Urothelium cell line (cell line): Measurements from ENCODE around the gene TERB2.
"Not testable (repeated sequence)": the region's sequence is repeated elsewhere in the genome, so short reads cannot be mapped to it uniquely, and the experiment has no call there.

Experiments used
- DNase-seq: peaks from one replicate; pipeline ENCODE4 v3.0.0; 2011; ENCODE audit warnings: low spot score, mixed read lengths
- FAIRE-seq: peaks from 2 replicates; lab custom pipeline; 2011; peaks lifted over from hg19 to GRCh38; lab: Jason Lieb, UNC

The TERB2 gene, protein sequence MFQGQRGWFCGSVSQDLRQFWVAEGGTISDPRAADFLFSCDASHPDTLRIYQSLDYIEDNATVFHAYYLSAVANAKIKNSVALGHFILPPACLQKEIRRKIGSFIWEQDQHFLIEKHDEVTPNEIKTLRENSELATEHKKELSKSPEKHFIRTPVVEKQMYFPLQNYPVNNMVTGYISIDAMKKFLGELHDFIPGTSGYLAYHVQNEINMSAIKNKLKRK

GRCh38 chr15:44956388-44956787 lies at the start of gene TERB2:
TSS of gene TERB2 (plus strand) at chr15:44956687. CDS start at chr15:44956719, 32 bp downstream.
- FAIRE-seq = no peak
- no peak for DNase-seq

GRCh38 chr15:44909423-44909822 lies 47.1 kb upstream of the TERB2 start:
- no peak for DNase-seq
- no peak for FAIRE-seq

DNA sequence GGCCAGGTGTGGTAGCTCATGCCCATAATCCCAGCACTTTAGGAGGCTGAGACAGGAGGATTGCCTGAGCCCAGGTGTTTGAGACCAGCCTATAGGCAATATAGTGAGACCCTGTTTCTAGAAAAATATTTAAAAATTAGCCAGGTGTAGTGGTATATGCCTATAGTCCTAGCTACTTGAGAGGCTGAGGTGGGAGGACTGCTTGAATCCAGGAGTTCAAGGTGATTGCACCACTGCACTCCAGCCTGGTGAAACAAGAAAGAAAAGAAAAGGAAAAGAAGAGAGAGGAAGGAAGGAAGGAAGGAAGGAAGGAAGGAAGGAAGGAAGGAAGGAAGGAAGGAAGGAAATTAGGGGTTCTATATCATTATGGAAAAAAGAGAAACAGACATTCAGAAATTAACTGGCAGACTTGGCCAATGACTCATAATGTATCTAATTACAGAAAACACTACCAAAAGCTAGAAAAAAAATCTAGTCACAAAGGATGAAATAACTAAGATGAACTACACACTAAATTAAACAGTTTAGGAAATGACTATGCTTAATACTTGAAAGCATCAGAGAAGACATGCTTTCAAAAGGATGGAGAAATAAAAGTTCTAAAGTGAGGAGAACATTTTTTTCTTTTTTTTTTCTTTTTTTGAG lies 45.4 kb upstream of the TERB2 start:
- DNase-seq (no peak), FAIRE-seq (no peak)

DNA sequence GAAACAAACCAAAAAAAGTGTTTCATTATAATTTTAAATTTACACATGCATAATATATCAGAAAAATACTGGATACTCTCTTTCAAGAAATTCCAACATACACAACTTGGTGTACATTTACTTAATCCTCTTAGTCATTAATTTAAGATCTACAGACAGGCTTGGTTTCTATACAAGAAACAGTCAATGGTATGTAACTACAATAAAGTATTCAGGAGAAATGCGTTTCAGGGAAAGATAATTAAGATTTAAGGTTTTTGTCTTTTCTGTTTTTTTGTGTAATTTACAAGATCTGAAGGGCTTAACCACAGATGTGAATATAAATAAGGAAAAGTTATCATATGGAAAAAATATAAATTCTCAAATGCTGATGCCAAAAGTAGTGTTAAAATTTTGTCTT lies 44.3 kb upstream of the TERB2 start:
- FAIRE-seq, DNase-seq: not testable (repeated sequence)

DNA sequence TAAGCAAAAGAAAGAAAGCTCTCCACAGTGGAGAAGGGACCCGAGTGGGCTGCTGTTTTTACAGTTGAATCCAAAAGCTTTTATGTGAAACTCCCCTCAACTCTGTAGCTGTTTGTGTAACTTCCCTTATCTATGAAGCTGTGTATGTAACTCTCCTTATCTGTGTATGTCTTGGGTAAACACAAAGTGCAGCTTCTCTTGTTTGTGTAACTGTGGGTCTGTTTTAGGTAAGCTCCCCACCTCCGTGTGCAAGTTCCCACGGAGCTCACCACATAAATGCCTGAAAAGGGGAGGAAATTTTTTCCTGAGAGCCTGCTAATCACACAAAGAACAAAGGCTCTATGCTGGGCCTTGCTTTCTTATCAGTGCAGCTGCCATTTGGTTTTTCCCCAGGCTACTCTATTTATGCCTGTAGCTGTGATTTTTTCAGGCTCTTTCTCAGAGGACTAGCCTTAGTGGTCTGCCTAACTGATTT lies 43.5 kb upstream of the TERB2 start:
- not testable (repeated sequence) for FAIRE-seq, DNase-seq

DNA sequence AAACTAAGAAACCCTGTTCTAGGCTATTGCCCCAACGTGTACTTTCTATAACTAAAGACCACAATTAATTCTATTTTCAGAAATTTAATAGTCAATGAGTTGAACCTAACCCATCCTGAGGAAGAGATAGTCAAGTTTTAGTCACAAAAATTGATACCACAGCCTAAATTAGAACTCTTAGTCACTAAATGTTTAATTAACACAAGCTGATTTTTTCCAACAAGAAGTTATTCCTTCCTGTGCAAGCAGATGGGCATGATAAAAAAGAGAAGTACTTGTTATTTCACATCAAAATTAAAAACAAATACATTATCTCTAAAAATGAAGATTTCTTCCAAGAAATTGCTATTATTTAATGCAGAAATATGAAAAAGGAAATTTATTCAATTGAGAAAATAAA lies 38.4 kb upstream of the TERB2 start:
- DNase-seq (no peak), FAIRE-seq (no peak)

DNA sequence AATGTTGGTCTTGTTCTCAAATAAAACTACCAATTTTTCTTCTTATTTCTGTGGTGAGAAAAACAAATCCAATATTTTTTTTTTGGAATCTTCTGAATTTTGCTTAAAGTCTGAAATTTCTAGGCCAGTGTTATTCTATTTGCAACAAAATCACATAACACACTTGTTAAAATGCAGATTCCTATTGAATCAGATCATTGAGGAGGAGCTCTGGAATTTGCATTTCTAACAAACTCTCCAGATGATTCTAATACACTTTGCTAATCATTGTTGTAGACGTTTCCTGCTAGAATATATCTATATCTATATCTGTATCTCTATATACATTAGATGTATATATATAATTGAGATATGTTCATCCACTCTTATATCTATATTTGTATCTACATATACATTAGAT lies 27.8 kb upstream of the TERB2 start:
- FAIRE-seq = not testable (repeated sequence)

GRCh38 chr15:44930283-44930682 lies 26.2 kb upstream of the TERB2 start:
- FAIRE-seq = not testable (repeated sequence)

More for the DNA sequence above, 27.8 kb upstream of the TERB2 start:
- DNase-seq = not testable (repeated sequence)

DNA sequence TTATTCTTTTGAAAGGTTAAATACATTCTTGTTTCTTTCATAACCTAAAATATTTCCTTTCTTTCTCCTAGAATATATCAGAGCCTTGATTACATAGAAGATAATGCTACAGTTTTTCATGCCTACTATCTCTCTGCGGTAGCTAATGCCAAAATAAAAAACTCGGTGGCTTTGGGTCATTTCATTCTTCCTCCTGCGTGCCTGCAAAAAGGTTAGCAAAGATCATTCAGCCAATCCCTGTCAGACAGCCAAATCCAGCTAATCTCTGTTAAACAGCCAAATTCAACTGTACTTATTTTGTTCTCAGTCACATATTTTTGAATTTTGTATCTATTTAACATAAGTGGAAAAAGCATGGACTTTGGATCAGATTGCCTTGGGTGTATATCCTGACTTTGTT lies 1.8 kb downstream of the TERB2 start:
- not testable (repeated sequence) for FAIRE-seq, DNase-seq

More at GRCh38 chr15:44930283-44930682, 26.2 kb upstream of the TERB2 start:
- DNase-seq = not testable (repeated sequence)

GRCh38 chr15:44968475-44968874 lies 12.0 kb downstream of the TERB2 start:
- FAIRE-seq (no peak), DNase-seq (no peak)

DNA sequence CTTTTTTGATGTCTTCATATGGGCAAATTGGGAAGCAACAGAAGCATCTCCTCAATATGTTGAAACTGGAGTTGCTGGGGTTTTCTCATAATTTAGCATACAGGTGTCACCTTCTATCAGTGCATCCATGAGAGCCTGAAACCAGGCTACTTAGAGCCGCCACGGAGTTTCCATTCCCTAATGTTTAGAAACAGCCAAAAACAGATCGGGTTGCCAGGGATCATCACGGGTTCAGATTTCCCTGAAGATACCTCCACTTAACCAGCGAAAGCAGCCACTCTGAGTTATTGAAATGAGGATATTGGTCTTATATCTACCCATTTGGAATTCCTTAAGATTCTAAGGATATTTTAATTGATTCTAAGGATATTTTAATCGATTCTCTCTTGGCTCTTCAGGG lies 14.5 kb downstream of the TERB2 start:
- FAIRE-seq (no peak), DNase-seq (no peak)

DNA sequence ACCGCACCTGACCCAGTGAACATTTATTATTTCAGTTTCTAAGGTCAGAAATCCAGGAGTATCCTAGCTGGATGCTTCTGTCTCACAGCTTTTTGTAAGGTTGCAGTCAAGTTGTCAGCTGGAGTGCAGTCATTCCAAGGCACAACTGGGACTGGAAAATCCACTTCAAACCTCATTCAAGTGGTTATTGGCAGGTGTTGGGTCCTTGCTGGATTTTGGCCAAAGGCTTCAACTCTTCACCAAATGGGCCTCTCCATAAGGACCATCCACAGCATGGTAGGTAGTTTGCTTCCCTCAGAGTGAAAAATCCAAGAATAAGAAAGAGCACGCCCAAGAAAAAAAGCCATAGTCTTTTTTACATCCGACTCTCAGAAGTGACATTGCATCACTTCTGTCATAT lies 19.7 kb downstream of the TERB2 start:
- not testable (repeated sequence) for FAIRE-seq, DNase-seq

DNA sequence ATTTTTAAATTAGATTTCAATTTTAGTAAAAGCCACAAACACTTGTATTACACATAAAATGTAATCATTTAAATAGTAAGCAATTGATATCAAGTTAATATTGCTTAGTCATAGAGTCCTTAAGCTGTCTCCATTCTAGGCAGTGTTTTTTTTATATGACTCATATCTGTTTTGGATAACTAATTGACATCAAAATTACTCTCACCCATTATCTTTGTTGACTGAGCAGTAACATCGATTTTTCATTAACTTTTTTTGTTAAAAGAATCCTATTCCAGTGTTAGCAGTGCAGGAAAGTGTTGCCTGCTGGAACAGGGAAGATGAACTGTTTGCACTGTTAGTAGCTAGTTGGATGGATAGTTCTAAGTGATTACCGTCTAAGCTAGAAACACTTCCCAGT lies 21.3 kb downstream of the TERB2 start:
- not testable (repeated sequence) for DNase-seq, FAIRE-seq

GRCh38 chr15:44979617-44980339 lies 23.3 kb downstream of the TERB2 start:
- not testable (repeated sequence) for DNase-seq, FAIRE-seq

GRCh38 chr15:44984144-44984543 lies 27.7 kb downstream of the TERB2 start:
- DNase-seq, FAIRE-seq: not testable (repeated sequence)

GRCh38 chr15:44986346-44987055 lies 30.0 kb downstream of the TERB2 start:
- DNase-seq, FAIRE-seq: not testable (repeated sequence)

DNA sequence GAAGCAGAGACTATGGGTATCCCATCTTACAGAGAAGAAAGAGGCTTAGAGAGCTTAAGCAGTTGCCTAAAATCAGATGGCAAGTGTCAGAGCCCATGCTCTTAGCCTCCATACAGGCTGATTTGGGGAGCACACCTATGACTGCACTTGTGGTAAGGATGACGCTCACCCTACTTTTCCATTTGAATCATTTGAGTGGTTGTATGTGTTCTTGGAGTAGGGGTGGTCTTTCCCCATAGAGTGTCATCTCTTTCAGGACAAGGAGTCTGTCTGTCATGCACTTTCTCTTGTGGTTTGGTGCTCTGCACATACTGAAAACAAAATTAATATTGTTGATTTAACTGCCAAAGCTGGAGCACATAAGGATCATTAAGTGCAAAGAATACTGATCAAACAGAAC lies 31.2 kb downstream of the TERB2 start:
- not testable (repeated sequence) for FAIRE-seq, DNase-seq

GRCh38 chr15:44988184-44988869 lies 31.8 kb downstream of the TERB2 start:
- FAIRE-seq = peak; percentile 62
- DNase-seq = not testable (repeated sequence)

DNA sequence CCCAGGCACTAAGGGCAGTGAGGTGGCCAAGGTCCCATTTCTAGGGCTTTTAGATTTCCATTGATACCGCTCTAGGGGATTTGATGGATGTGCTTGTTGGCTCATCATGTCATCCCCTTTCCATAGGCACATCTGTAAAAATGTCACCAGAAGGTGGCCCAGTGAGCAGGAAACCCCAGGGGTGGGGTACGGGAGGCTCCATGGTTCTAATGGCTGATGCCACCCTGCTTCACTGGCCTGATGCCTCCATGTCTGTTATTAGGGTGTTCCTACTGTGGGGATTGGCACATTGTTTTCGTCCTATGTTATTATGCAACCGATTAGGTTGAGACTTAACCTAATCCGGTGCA lies 32.4 kb downstream of the TERB2 start:
- FAIRE-seq, DNase-seq: not testable (repeated sequence)

- DNase-seq, FAIRE-seq: not testable (repeated sequence)
These were observed 41.1 kb downstream of the TERB2 start for GRCh38 chr15:44997632-44998031.
